ENCODE measurements around the gene CCSER1. TPM values are rescaled to one million over a fixed set of nuclear protein-coding genes. Genes with fewer than 3 reads are reported as not detected.
A peak's percentile ranks its signal among the peaks of the same experiment; 100 is the strongest.

Gene CCSER1
- total and polyA plus RNA-seq, 2 experiments from 2014 or later = 5.2 to 23.4 TPM

GRCh38 chr4:91116861-91117260, 989.7 kb downstream of the CCSER1 start:
- Histone ChIP-seq H2AFZ (no peak overlapping the region), H3K36me3 (replicated peaks; ENCODE audit: insufficient read depth, low read depth) (no peaks in the 10 kb centered on the region), H3K9me2 (replicated peaks; ENCODE audit: insufficient read depth) (no peaks in the 10 kb centered on the region), H3K4me3 (no peak overlapping the region), H3K27ac (no peak overlapping the region), H3K4me2 (no peak overlapping the region), H4K20me1 (ENCODE audit: insufficient read depth, poor library complexity, severe bottlenecking) (no peaks in the 10 kb centered on the region), H3K27me3 (no peaks in the 10 kb centered on the region), H3K79me2 (no peaks in the 10 kb centered on the region), H3K9me3 (ENCODE audit: low read depth) (no peaks in the 10 kb centered on the region), H3K4me1 (ENCODE audit: insufficient read depth) (no peaks in the 10 kb centered on the region)
- DNase-seq (ENCODE audit: low spot score) = peak; percentile 8
- TF ChIP-seq CTCF (IDR thresholded peaks at IDR 0.05; ENCODE audit: poor library complexity) = peak; percentile 39
- TF ChIP-seq EZH2 (IDR thresholded peaks at IDR 0.05; ENCODE audit: borderline replicate concordance) = no peak
- TF ChIP-seq EZH2phosphoT487 (IDR thresholded peaks at IDR 0.05; ENCODE audit: low read depth, severe bottlenecking, unreplicated experiment) = no peak

- no peak overlapping the region for H2AFZ ChIP-seq
- no peaks in the 10 kb centered on the region for H3K36me3 ChIP-seq (replicated peaks; ENCODE audit: insufficient read depth, low read depth)
- TF ChIP-seq EZH2phosphoT487 (IDR thresholded peaks at IDR 0.05; ENCODE audit: low read depth, severe bottlenecking, unreplicated experiment) = no peak
- TF ChIP-seq CTCF (IDR thresholded peaks at IDR 0.05; ENCODE audit: poor library complexity) = no peak
- no peak for TF ChIP-seq EZH2 (IDR thresholded peaks at IDR 0.05; ENCODE audit: borderline replicate concordance)
- DNase-seq (ENCODE audit: low spot score) = no peak
- no peaks in the 10 kb centered on the region for H3K9me2 ChIP-seq (replicated peaks; ENCODE audit: insufficient read depth)
- no peak overlapping the region for H3K4me2 ChIP-seq
- H3K79me2 ChIP-seq = no peaks in the 10 kb centered on the region
- no peak overlapping the region for H3K4me3 ChIP-seq
- no peaks in the 10 kb centered on the region for H3K27me3 ChIP-seq
- H3K4me1 ChIP-seq (ENCODE audit: insufficient read depth) = no peaks in the 10 kb centered on the region
- no peaks in the 10 kb centered on the region for H3K9me3 ChIP-seq (ENCODE audit: low read depth)
- no peak overlapping the region for H3K27ac ChIP-seq
- no peaks in the 10 kb centered on the region for H4K20me1 ChIP-seq (ENCODE audit: insufficient read depth, poor library complexity, severe bottlenecking)
Measured at GRCh38 chr4:91118597-91118996, 991.4 kb downstream of the CCSER1 start.

- TF ChIP-seq EZH2phosphoT487 (IDR thresholded peaks at IDR 0.05; ENCODE audit: low read depth, severe bottlenecking, unreplicated experiment) (no peak), EZH2 (IDR thresholded peaks at IDR 0.05; ENCODE audit: borderline replicate concordance) (no peak), CTCF (IDR thresholded peaks at IDR 0.05; ENCODE audit: poor library complexity) (no peak)
- Histone ChIP-seq H3K27me3 (no peaks in the 10 kb centered on the region), H3K36me3 (replicated peaks; ENCODE audit: insufficient read depth, low read depth) (no peaks in the 10 kb centered on the region), H3K4me1 (ENCODE audit: insufficient read depth) (no peaks in the 10 kb centered on the region), H3K4me3 (no peak overlapping the region), H3K9me2 (replicated peaks; ENCODE audit: insufficient read depth) (no peaks in the 10 kb centered on the region), H2AFZ (no peak overlapping the region), H3K27ac (no peak overlapping the region), H3K4me2 (no peak overlapping the region), H4K20me1 (ENCODE audit: insufficient read depth, poor library complexity, severe bottlenecking) (no peaks in the 10 kb centered on the region), H3K79me2 (no peaks in the 10 kb centered on the region), H3K9me3 (ENCODE audit: low read depth) (no peaks in the 10 kb centered on the region)
- DNase-seq (ENCODE audit: low spot score) = no peak
Measured at GRCh38 chr4:91123742-91124141, 996.5 kb downstream of the CCSER1 start.

- Histone ChIP-seq H3K9me2 (replicated peaks; ENCODE audit: insufficient read depth) (no peaks in the 10 kb centered on the region), H3K27ac (no peak overlapping the region), H3K27me3 (no peaks in the 10 kb centered on the region), H4K20me1 (ENCODE audit: insufficient read depth, poor library complexity, severe bottlenecking) (no peaks in the 10 kb centered on the region), H2AFZ (no peak overlapping the region), H3K4me2 (no peak overlapping the region), H3K36me3 (replicated peaks; ENCODE audit: insufficient read depth, low read depth) (no peaks in the 10 kb centered on the region), H3K4me1 (ENCODE audit: insufficient read depth) (no peaks in the 10 kb centered on the region), H3K9me3 (ENCODE audit: low read depth) (no peaks in the 10 kb centered on the region), H3K4me3 (no peak overlapping the region), H3K79me2 (no peaks in the 10 kb centered on the region)
- DNase-seq (ENCODE audit: low spot score) = no peak
- TF ChIP-seq CTCF (IDR thresholded peaks at IDR 0.05; ENCODE audit: poor library complexity) (no peak), EZH2 (IDR thresholded peaks at IDR 0.05; ENCODE audit: borderline replicate concordance) (no peak), EZH2phosphoT487 (IDR thresholded peaks at IDR 0.05; ENCODE audit: low read depth, severe bottlenecking, unreplicated experiment) (no peak)
- WGBS (ENCODE audit: low lambda C conversion rate, missing lambda C conversion rate) = 81% methylated on average over 2 of the region's 2 CpGs
Measured at GRCh38 chr4:91127192-91127591, 1000.0 kb downstream of the CCSER1 start.

Measured in hepatocyte (in vitro differentiated cells).